Lower leg skin (tissue), 3 donors: ENCODE results near the gene KRTAP10-6.
"Not testable (repeated sequence)": the region's sequence is repeated elsewhere in the genome, so short reads cannot be mapped to it uniquely, and the experiment has no call there.

Experiments
- POLR2A ChIP-seq, 2 donors: fragments of 450-650 bp; IDR thresholded peaks; one replicate each; pipeline ENCODE4 v1.6.1; 2016 to 2017; ENCODE audit warnings: antibody characterized with exemption in 2 of 2, mild to moderate bottlenecking in 1 of 2, moderate library complexity in 1 of 2
- TF ChIP-seq, protein P1 (sequence below), 3 donors: fragments of 450-650 bp; IDR thresholded peaks; one replicate each; pipeline ENCODE4 v1.5.1; 2016; ENCODE audit warnings: antibody characterized with exemption in 3 of 3, mild to moderate bottlenecking in 3 of 3, moderate library complexity in 2 of 3

DNA sequence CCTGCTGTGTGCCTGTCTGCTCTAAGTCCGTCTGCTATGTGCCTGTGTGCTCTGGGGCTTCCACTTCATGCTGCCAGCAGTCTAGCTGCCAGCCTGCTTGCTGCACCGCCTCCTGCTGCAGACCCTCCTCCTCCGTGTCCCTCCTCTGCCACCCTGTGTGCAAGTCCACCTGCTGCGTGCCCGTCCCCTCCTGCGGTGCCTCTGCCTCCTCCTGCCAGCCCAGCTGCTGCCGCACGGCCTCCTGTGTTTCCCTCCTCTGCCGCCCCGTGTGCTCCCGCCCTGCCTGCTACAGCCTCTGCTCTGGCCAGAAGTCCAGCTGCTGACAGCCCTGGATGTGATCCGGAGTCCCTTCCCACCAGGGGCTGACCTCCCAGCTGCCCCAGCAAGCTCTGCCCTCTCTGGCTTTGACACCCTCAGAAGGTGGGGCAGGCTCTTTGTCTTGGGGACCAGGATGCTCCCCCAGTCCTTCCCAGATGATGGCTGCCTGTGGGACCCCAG, 45.6 kb upstream of the KRTAP10-6 start:
- TF ChIP-seq POLR2A (IDR thresholded peaks at IDR 0.05), result not testable (repeated sequence)
- TF ChIP-seq, protein P1, sequence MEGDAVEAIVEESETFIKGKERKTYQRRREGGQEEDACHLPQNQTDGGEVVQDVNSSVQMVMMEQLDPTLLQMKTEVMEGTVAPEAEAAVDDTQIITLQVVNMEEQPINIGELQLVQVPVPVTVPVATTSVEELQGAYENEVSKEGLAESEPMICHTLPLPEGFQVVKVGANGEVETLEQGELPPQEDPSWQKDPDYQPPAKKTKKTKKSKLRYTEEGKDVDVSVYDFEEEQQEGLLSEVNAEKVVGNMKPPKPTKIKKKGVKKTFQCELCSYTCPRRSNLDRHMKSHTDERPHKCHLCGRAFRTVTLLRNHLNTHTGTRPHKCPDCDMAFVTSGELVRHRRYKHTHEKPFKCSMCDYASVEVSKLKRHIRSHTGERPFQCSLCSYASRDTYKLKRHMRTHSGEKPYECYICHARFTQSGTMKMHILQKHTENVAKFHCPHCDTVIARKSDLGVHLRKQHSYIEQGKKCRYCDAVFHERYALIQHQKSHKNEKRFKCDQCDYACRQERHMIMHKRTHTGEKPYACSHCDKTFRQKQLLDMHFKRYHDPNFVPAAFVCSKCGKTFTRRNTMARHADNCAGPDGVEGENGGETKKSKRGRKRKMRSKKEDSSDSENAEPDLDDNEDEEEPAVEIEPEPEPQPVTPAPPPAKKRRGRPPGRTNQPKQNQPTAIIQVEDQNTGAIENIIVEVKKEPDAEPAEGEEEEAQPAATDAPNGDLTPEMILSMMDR (IDR thresholded peaks at IDR 0.05), result not testable (repeated sequence)
